GM12878 (cell line): ENCODE data around the gene RIOK1. TPM values are rescaled to one million over a fixed set of nuclear protein-coding genes. Genes with fewer than 3 reads are reported as not detected.

Experiments
- ATAC-seq: fragments of 200-7000 bp; cut with Tn5 transposase; 3 replicates; pipeline ENCODE4 v1.9.1; 2020; ENCODE audit warnings: mild to moderate bottlenecking, moderate library complexity
- BruUV-seq: library from RNA; stranded (reverse); fragments of 400-500 nt; replicated peaks from 2 replicates; lab custom pipeline; 2021; lab: Mats Ljungman, UMichigan
- CTCF ChIA-PET: fragments of 300-600 bp; sonication (Branson Sonifier 250); formaldehyde crosslinking; extraction: SDS; loops from one replicate; lab custom pipeline; 2021; ENCODE audit warnings: inconsistent platforms; lab: Yijun Ruan, JAX
- POLR2A ChIA-PET: fragments of 350-600 bp; formaldehyde crosslinking; extraction: SDS; loops from one replicate; lab custom pipeline; 2021; ENCODE audit warnings: inconsistent platforms; lab: Charles Lee
- RAD21 ChIA-PET: fragments of 300-600 bp; sonication (Branson Sonifier 250); formaldehyde crosslinking; loops from one replicate; lab custom pipeline; 2023; ENCODE audit warnings: antibody characterized with exemption; ENCODE audit not compliant: unreplicated experiment; lab: Charles Lee
- SMC1A ChIA-PET: fragments of 300-600 bp; sonication (Branson Sonifier 250); formaldehyde crosslinking; loops from one replicate; lab custom pipeline; 2023; ENCODE audit not compliant: unreplicated experiment, uncharacterized antibody; lab: Charles Lee
- DNase-seq: peaks from one replicate; pipeline ENCODE4 v3.0.0-alpha.2; 2011; ENCODE audit warnings: low read depth, low spot score
- FAIRE-seq: peaks from 3 replicates; lab custom pipeline; 2011; peaks lifted over from hg19 to GRCh38; lab: Jason Lieb, UNC
- H2AFZ ChIP-seq: 2 replicates; pipeline ENCODE4 v1.6.0; 2011; ENCODE audit warnings: low read depth, low read length, control low read depth; ENCODE audit not compliant: control insufficient read depth
- H3K27ac ChIP-seq: 2 replicates; pipeline ENCODE4 v1.5.1; 2011; ENCODE audit warnings: control low read depth; ENCODE audit not compliant: control insufficient read depth, insufficient read depth
- H3K27me3 ChIP-seq, 2 experiments: replicated peaks in 1 of 2; 2 replicates each; pipeline versions ENCODE4 v1.6.0 to v1.6.1; 2011; ENCODE audit warnings: low read length in 1 of 2; ENCODE audit not compliant: control insufficient read depth in 2 of 2, insufficient read depth in 2 of 2
- H3K36me3 ChIP-seq, 2 experiments: 2 replicates each; pipeline ENCODE4 v1.5.1; 2011; ENCODE audit warnings: low read length in 1 of 2; ENCODE audit not compliant: control insufficient read depth in 2 of 2, insufficient read depth in 2 of 2
- H3K4me1 ChIP-seq: 2 replicates; pipeline ENCODE4 v1.6.1; 2011; ENCODE audit warnings: mild to moderate bottlenecking, low read length, moderate library complexity, mixed read lengths; ENCODE audit not compliant: control insufficient read depth, insufficient read depth
- H3K4me2 ChIP-seq: 2 replicates; pipeline ENCODE4 v1.6.0; 2011; ENCODE audit warnings: control low read depth; ENCODE audit not compliant: control insufficient read depth, insufficient read depth
- H3K4me3 ChIP-seq: fragments of 200-600 bp; sonication (generic); 2 replicates; pipeline ENCODE4 v1.5.1; 2016
- H3K79me2 ChIP-seq: 2 replicates; pipeline ENCODE4 v1.6.0; 2011; ENCODE audit warnings: low read length; ENCODE audit not compliant: control insufficient read depth, insufficient read depth
- H3K9ac ChIP-seq: 2 replicates; pipeline ENCODE4 v1.8.0; 2011; ENCODE audit warnings: low read length, control low read depth, mixed read lengths; ENCODE audit not compliant: control insufficient read depth, insufficient read depth
- H3K9me3 ChIP-seq: replicated peaks from 3 replicates; pipeline ENCODE4 v1.5.1; 2011; ENCODE audit warnings: mild to moderate bottlenecking, low read length; ENCODE audit not compliant: control insufficient read depth, insufficient read depth
- H4K20me1 ChIP-seq: 2 replicates; pipeline ENCODE4 v1.6.0; 2011; ENCODE audit not compliant: control insufficient read depth, insufficient read depth
- CHD4 ChIP-seq: fragments of 200-600 bp; sonication (generic); IDR thresholded peaks from 2 replicates; pipeline ENCODE4 v1.6.1; 2016; ENCODE audit warnings: mild to moderate bottlenecking
- GABPA ChIP-seq: IDR thresholded peaks from 2 replicates; pipeline ENCODE4 v1.6.1; 2014; ENCODE audit warnings: antibody characterized with exemption, low read depth, mild to moderate bottlenecking, inconsistent platforms
- HDAC2 ChIP-seq: fragments of 200-600 bp; sonication (generic); IDR thresholded peaks from 2 replicates; pipeline ENCODE4 v1.6.1; 2017
- HDAC6 ChIP-seq: fragments of 200-600 bp; sonication (generic); IDR thresholded peaks from one replicate; pipeline ENCODE4 v1.8.0; 2017; ENCODE audit warnings: antibody characterized with exemption; ENCODE audit not compliant: unreplicated experiment
- MYB ChIP-seq: fragments of 150-350 bp; IDR thresholded peaks from 2 replicates; pipeline ENCODE4 v1.6.1; 2014; ENCODE audit warnings: mild to moderate bottlenecking, low read depth, low read length, borderline replicate concordance
- POLR2AphosphoS2 ChIP-seq: IDR thresholded peaks from 2 replicates; pipeline ENCODE4 v1.6.1; 2011; ENCODE audit warnings: low read depth, mild to moderate bottlenecking, low read length, improper control_type of control experiment, moderate library complexity
- RB1 ChIP-seq: fragments of 450-650 bp; formaldehyde crosslinking; IDR thresholded peaks from 2 replicates; pipeline ENCODE4 v1.6.1; 2017; ENCODE audit warnings: mild to moderate bottlenecking, borderline replicate concordance
- SUPT20H ChIP-seq: IDR thresholded peaks from 2 replicates; pipeline ENCODE4 v1.6.1; 2011; ENCODE audit warnings: low read depth, mild to moderate bottlenecking, low read length, moderate library complexity, borderline replicate concordance; ENCODE audit not compliant: control insufficient read depth
- YBX1 ChIP-seq: fragments of 450-650 bp; IDR thresholded peaks from 2 replicates; pipeline ENCODE4 v1.6.1; 2016; ENCODE audit warnings: antibody characterized with exemption
- WGBS: methylation state at CpG from one replicate; pipeline ENCODE4 v1.1.6; 2016; ENCODE audit warnings: low lambda C conversion rate; ENCODE audit not compliant: insufficient replicate concordance, insufficient coverage; ENCODE audit errors: missing lambda C conversion rate; 5-methylcytosine and 5-hydroxymethylcytosine counted together
- in situ Hi-C: fragments of 300-500 bp; cut with MboI; formaldehyde crosslinking; loops from 9 replicates; pipeline ENCODE4 v1.14.3; 2018; ENCODE audit warnings: mixed read lengths
- intact Hi-C: fragments of 100-400 bp; cut with micrococcal nuclease; formaldehyde crosslinking; loops from one replicate; pipeline ENCODE4 v1.14.2; 2022; ENCODE audit not compliant: unreplicated experiment
- polyA plus RNA-seq, 11 experiments: library from polyadenylated mRNA; depleted of rRNA in 4 of 11; unstranded in 6 of 11; stranded (reverse) in 5 of 11; fragments of >200 nt; fragmentation: Nextera tagmentation in 4 of 11; fragmentation: Illumina TruSeq in 1 of 11; extraction: Ambion mirVana in 4 of 11; extraction: Trizol in 1 of 11; gene quantifications; 1 replicate in 1 of 11; 2 replicates in 10 of 11; pipeline versions ENCODE4 v1.2.1 to v1.2.3, GENCODE V29; 2011 to 2016; ENCODE audit warnings: inconsistent platforms in 2 of 11, missing spikeins in 2 of 11, low read depth in 1 of 11
- total RNA-seq, 4 experiments: library from RNA; depleted of rRNA in 3 of 4; stranded (reverse); fragments of >200 nt in 3 of 4; fragmentation: Illumina TruSeq in 1 of 4; extraction: Trizol in 1 of 4; gene quantifications; 2 replicates each; pipeline versions ENCODE4 v1.2.1 to v1.2.3, GENCODE V29; 2013 to 2021
- TF ChIP-seq, protein P1 (sequence below): fragments of 450-650 bp; IDR thresholded peaks from 2 replicates; pipeline ENCODE4 v1.6.1; 2017; ENCODE audit warnings: mild to moderate bottlenecking
- TF ChIP-seq, protein P2 (sequence below): fragments of 450-650 bp; IDR thresholded peaks from 2 replicates; pipeline ENCODE4 v1.6.1; 2017; ENCODE audit warnings: mild to moderate bottlenecking, moderate library complexity
- TF ChIP-seq, protein P3 (sequence below): fragments of 450-650 bp; IDR thresholded peaks from 2 replicates; pipeline ENCODE4 v1.6.1; 2016; ENCODE audit warnings: mild to moderate bottlenecking

The RIOK1 gene
- total and polyA plus RNA-seq, 10 of the 15 experiments (the other 5 are each of a cell fraction or from before 2014, with no cell fraction given) = 16.1 to 44.6 (median 33.7) TPM

DNA sequence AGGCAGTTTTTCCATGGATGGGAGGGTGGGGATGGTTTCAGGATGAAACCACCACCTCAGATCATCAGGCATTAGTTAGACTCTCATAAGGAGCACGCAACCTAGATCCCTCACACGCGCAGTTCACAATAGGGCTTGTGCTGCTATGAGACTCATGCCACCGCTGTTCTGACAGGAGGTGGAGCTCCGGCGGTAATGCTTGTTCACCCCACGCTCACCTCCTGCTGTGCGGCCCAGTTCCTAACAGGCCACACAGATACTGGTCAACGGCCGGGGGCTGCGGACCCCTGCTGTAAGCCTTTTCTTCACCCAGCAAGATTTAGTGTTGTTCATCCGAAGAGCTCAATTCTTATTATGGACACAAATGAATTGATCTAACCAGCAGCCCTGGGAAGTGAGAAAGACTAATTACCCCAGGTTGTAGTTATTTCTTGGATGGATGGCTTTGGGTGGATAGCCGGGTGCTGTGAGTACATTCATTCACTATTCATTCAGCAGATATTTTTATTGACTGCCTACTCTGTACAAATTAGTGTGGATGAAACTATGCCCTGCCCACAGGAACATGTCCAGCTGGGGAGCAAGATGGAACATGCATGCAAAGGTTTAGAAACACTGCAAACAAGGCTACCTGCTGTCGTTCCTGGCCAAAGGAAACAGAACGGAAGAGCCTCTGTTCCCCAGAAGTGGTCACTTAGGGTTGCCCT is 57.2 kb downstream of the RIOK1 start:
- Histone ChIP-seq H3K36me3 (no peaks in the 10 kb centered on the region), H2AFZ (no peak overlapping the region), H3K79me2 (no peaks in the 10 kb centered on the region), H3K27me3 (no peaks in the 10 kb centered on the region; a peak in 1 of 4 replicates), H3K4me3 (no peak overlapping the region), H3K27ac (no peak overlapping the region), H3K4me1 (no peaks in the 10 kb centered on the region), H4K20me1 (no peaks in the 10 kb centered on the region), H3K9ac (no peak overlapping the region), H3K9me3 (no peaks in the 10 kb centered on the region), H3K4me2 (no peak overlapping the region)
- DNase-seq = no peak
- SMC1A ChIA-PET = no interaction called here
- FAIRE-seq = no peak
- no peak for ATAC-seq
- intact Hi-C loops = no loop called here
- RAD21 ChIA-PET = no interaction called here
- TF ChIP-seq HDAC6 (no peak), HDAC2 (no peak), GABPA (no peak), SUPT20H (no peak), YBX1 (no peak), CHD4 (no peak), MYB (no peak), RB1 (no peak), POLR2AphosphoS2 (no peak)
- TF ChIP-seq, protein P1, sequence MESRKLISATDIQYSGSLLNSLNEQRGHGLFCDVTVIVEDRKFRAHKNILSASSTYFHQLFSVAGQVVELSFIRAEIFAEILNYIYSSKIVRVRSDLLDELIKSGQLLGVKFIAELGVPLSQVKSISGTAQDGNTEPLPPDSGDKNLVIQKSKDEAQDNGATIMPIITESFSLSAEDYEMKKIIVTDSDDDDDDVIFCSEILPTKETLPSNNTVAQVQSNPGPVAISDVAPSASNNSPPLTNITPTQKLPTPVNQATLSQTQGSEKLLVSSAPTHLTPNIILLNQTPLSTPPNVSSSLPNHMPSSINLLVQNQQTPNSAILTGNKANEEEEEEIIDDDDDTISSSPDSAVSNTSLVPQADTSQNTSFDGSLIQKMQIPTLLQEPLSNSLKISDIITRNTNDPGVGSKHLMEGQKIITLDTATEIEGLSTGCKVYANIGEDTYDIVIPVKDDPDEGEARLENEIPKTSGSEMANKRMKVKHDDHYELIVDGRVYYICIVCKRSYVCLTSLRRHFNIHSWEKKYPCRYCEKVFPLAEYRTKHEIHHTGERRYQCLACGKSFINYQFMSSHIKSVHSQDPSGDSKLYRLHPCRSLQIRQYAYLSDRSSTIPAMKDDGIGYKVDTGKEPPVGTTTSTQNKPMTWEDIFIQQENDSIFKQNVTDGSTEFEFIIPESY = no peak
- TF ChIP-seq, protein P2, sequence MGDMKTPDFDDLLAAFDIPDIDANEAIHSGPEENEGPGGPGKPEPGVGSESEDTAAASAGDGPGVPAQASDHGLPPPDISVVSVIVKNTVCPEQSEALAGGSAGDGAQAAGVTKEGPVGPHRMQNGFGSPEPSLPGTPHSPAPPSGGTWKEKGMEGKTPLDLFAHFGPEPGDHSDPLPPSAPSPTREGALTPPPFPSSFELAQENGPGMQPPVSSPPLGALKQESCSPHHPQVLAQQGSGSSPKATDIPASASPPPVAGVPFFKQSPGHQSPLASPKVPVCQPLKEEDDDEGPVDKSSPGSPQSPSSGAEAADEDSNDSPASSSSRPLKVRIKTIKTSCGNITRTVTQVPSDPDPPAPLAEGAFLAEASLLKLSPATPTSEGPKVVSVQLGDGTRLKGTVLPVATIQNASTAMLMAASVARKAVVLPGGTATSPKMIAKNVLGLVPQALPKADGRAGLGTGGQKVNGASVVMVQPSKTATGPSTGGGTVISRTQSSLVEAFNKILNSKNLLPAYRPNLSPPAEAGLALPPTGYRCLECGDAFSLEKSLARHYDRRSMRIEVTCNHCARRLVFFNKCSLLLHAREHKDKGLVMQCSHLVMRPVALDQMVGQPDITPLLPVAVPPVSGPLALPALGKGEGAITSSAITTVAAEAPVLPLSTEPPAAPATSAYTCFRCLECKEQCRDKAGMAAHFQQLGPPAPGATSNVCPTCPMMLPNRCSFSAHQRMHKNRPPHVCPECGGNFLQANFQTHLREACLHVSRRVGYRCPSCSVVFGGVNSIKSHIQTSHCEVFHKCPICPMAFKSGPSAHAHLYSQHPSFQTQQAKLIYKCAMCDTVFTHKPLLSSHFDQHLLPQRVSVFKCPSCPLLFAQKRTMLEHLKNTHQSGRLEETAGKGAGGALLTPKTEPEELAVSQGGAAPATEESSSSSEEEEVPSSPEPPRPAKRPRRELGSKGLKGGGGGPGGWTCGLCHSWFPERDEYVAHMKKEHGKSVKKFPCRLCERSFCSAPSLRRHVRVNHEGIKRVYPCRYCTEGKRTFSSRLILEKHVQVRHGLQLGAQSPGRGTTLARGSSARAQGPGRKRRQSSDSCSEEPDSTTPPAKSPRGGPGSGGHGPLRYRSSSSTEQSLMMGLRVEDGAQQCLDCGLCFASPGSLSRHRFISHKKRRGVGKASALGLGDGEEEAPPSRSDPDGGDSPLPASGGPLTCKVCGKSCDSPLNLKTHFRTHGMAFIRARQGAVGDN = no peak
- TF ChIP-seq, protein P3, sequence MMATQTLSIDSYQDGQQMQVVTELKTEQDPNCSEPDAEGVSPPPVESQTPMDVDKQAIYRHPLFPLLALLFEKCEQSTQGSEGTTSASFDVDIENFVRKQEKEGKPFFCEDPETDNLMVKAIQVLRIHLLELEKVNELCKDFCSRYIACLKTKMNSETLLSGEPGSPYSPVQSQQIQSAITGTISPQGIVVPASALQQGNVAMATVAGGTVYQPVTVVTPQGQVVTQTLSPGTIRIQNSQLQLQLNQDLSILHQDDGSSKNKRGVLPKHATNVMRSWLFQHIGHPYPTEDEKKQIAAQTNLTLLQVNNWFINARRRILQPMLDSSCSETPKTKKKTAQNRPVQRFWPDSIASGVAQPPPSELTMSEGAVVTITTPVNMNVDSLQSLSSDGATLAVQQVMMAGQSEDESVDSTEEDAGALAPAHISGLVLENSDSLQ = no peak
- POLR2A ChIA-PET = no interaction called here
- in situ Hi-C loops = no loop called here
- CTCF ChIA-PET = no interaction called here
- BruUV-seq = no TSS peak
- WGBS = 84% methylated on average over 15 of the region's 15 CpGs
